HepG2 (cell line): Measurements from ENCODE around the gene GNG2.

Experiments used
- CTCF ChIP-seq: sonication (generic); formaldehyde crosslinking; IDR thresholded peaks from 2 replicates; pipeline ENCODE4 v1.5.0; 2020; ENCODE audit warnings: mild to moderate bottlenecking, missing genetic modification reagents, moderate library complexity
- EP300 ChIP-seq, 3 experiments: sonication (generic) in 1 of 3; formaldehyde crosslinking in 1 of 3; IDR thresholded peaks; 2 replicates each; pipeline versions ENCODE4 v1.5.1 to v1.6.1; 2011 to 2020; ENCODE audit warnings: low read depth in 2 of 3, low read length in 2 of 3, borderline replicate concordance in 1 of 3, improper control_type of control experiment in 1 of 3, mild to moderate bottlenecking in 1 of 3, missing genetic modification reagents in 1 of 3, moderate library complexity in 1 of 3
- ETV6 ChIP-seq: sonication (generic); formaldehyde crosslinking; conservative IDR thresholded peaks from 2 replicates; pipeline ENCODE4 v1.4.0; 2020; ENCODE audit warnings: missing genetic modification reagents
- FOSL2 ChIP-seq: sonication (generic); formaldehyde crosslinking; IDR thresholded peaks from 2 replicates; pipeline ENCODE4 v1.4.0; 2020; ENCODE audit warnings: missing genetic modification reagents
- ISX ChIP-seq: sonication (generic); formaldehyde crosslinking; conservative IDR thresholded peaks from 2 replicates; pipeline ENCODE4 v1.5.0; 2020; ENCODE audit warnings: missing genetic modification reagents
- KLF16 ChIP-seq, 2 experiments: sonication (generic) in 1 of 2; formaldehyde crosslinking in 1 of 2; IDR thresholded peaks; 2 replicates each; pipeline versions ENCODE4 v1.6.1 to v1.8.0; 2016 to 2023; ENCODE audit warnings: missing genetic modification reagents in 2 of 2, missing compliant biosample characterization in 1 of 2
- REST ChIP-seq, 2 experiments: IDR thresholded peaks; 2 replicates each; pipeline ENCODE4 v1.6.1; 2011 to 2012; ENCODE audit warnings: low read length in 2 of 2, borderline replicate concordance in 1 of 2, low read depth in 1 of 2, mild to moderate bottlenecking in 1 of 2, moderate library complexity in 1 of 2
- TAF15 ChIP-seq: fragments of 200-400 bp; formaldehyde crosslinking; IDR thresholded peaks from one replicate; pipeline ENCODE4 v1.6.1; 2018; ENCODE audit warnings: mild to moderate bottlenecking, low read depth, low read length; ENCODE audit not compliant: poor library complexity, severe bottlenecking
- UBTF ChIP-seq: sonication (generic); formaldehyde crosslinking; IDR thresholded peaks from 2 replicates; pipeline ENCODE4 v1.4.0; 2020; ENCODE audit warnings: mild to moderate bottlenecking, missing genetic modification reagents
- YY1 ChIP-seq: IDR thresholded peaks from 2 replicates; pipeline ENCODE4 v1.6.1; 2011; ENCODE audit warnings: low read length, low read depth, moderate library complexity, mild to moderate bottlenecking; ENCODE audit not compliant: insufficient read depth, insufficient replicate concordance
- ZNF589 ChIP-seq: sonication (generic); formaldehyde crosslinking; conservative IDR thresholded peaks from 2 replicates; pipeline ENCODE4 v1.8.0; 2022; ENCODE audit warnings: mild to moderate bottlenecking, moderate library complexity, missing genetic modification reagents

GRCh38 chr14:51884086-51884927, 23.9 kb downstream of the GNG2 start:
- TF ChIP-seq YY1 (no peak), ETV6 (CRISPR knock-in tag) (no peak), KLF16 (CRISPR knock-in tag; IDR thresholded peaks at IDR 0.05) (no peak), ZNF589 (CRISPR knock-in tag) (no peak), UBTF (no peak), CTCF (CRISPR knock-in tag) (no peak), ISX (CRISPR knock-in tag) (no peak), EP300 (IDR thresholded peaks at IDR 0.05; ENCODE audit: low read depth in 2 of 2, low read length in 2 of 2) (no peak), EP300 (CRISPR knock-in tag; IDR thresholded peaks at IDR 0.05; ENCODE audit: borderline replicate concordance) (no peak), REST (IDR thresholded peaks at IDR 0.05; ENCODE audit: borderline replicate concordance in 1 of 2, low read depth in 1 of 2, low read length in 2 of 2) (no peak), FOSL2 (CRISPR knock-in tag) (no peak), TAF15 (no peak)
